ENCODE results near the gene TSPOAP1.

Gene TSPOAP1

GRCh38 chr17:58253082-58253481 is 75.5 kb downstream of the TSPOAP1 start:
- Histone ChIP-seq H3K9ac (ENCODE audit: low read depth, low read length) (no peak overlapping the region), H3K4me1 (ENCODE audit: insufficient read depth, low read length) (peaks cover 5% of the 10 kb centered on the region; the same call in 1 of the 2 replicates), H3K9me3 (ENCODE audit: control insufficient read depth, insufficient read depth, low read length) (peaks cover 7% of the 10 kb centered on the region; the same call in 1 of the 2 replicates), H3K36me3 (ENCODE audit: insufficient read depth, low read length) (no peaks in the 10 kb centered on the region)

GRCh38 chr17:58252141-58252540 is 76.5 kb downstream of the TSPOAP1 start:
- peaks cover 7% of the 10 kb centered on the region; the same call in 1 of the 2 replicates for H3K9me3 ChIP-seq (ENCODE audit: control insufficient read depth, insufficient read depth, low read length)
- H3K4me1 ChIP-seq (ENCODE audit: insufficient read depth, low read length) = peaks cover 5% of the 10 kb centered on the region; the same call in 1 of the 2 replicates
- H3K9ac ChIP-seq (ENCODE audit: low read depth, low read length) = no peak overlapping the region
- no peaks in the 10 kb centered on the region for H3K36me3 ChIP-seq (ENCODE audit: insufficient read depth, low read length)
